ENCODE results near the gene HJURP.

DNA sequence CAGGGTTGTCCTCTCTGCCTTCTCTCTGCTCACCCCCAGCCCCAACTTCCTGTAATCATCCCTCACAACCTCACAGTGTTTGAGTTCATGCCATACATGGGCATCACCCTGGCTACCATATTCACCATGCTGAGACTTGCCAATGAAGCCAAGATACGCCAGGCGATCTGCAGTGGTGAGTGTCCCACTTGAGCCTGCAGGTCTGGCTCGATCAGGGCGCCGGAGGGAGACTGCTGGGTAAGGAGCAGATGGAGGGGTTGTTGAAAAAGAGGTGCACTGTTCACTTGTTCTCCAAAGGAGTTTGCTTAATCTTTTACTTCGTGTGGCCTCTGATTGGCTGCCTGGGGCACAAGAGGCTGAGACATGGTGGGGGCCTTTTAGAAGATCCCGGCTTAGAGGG lies 61.6 kb downstream of the HJURP start:
- TF ChIP-seq, protein P1, sequence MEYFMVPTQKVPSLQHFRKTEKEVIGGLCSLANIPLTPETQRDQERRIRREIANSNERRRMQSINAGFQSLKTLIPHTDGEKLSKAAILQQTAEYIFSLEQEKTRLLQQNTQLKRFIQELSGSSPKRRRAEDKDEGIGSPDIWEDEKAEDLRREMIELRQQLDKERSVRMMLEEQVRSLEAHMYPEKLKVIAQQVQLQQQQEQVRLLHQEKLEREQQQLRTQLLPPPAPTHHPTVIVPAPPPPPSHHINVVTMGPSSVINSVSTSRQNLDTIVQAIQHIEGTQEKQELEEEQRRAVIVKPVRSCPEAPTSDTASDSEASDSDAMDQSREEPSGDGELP (CRISPR knock-in tag; IDR thresholded peaks at IDR 0.05; ENCODE audit: borderline replicate concordance) = no peak
- TF ChIP-seq, protein P2, sequence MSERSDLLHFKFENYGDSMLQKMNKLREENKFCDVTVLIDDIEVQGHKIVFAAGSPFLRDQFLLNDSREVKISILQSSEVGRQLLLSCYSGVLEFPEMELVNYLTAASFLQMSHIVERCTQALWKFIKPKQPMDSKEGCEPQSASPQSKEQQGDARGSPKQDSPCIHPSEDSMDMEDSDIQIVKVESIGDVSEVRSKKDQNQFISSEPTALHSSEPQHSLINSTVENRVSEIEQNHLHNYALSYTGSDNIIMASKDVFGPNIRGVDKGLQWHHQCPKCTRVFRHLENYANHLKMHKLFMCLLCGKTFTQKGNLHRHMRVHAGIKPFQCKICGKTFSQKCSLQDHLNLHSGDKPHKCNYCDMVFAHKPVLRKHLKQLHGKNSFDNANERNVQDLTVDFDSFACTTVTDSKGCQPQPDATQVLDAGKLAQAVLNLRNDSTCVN (CRISPR knock-in tag; IDR thresholded peaks at IDR 0.05) = no peak
- no peak for TF ChIP-seq MYNN (IDR thresholded peaks at IDR 0.05)
- no peak for TF ChIP-seq MYNN (CRISPR knock-in tag; IDR thresholded peaks at IDR 0.05)
- TF ChIP-seq CTCF (IDR thresholded peaks at IDR 0.05 in 2 of 3, conservative IDR thresholded peaks at IDR 0.05 in 1 of 3; ENCODE audit: insufficient read depth in 2 of 3, low read depth in 1 of 3, low read length in 3 of 3) = no peak
- no peak for TF ChIP-seq CREBBP (IDR thresholded peaks at IDR 0.05; ENCODE audit: low read depth, low read length)
- TF ChIP-seq, protein P3, sequence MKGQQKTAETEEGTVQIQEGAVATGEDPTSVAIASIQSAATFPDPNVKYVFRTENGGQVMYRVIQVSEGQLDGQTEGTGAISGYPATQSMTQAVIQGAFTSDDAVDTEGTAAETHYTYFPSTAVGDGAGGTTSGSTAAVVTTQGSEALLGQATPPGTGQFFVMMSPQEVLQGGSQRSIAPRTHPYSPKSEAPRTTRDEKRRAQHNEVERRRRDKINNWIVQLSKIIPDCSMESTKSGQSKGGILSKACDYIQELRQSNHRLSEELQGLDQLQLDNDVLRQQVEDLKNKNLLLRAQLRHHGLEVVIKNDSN (CRISPR knock-in tag; IDR thresholded peaks at IDR 0.05) = no peak
- TF ChIP-seq PCBP1 (IDR thresholded peaks at IDR 0.05; ENCODE audit: low read depth, low read length, poor library complexity, severe bottlenecking) = no peak
- TF ChIP-seq MAFK (IDR thresholded peaks at IDR 0.05; ENCODE audit: low read length) = no peak
- no peak for TF ChIP-seq NCOA1 (IDR thresholded peaks at IDR 0.05; ENCODE audit: low read depth)
- TF ChIP-seq DPF2 (IDR thresholded peaks at IDR 0.05) = no peak
- TF ChIP-seq, protein P4, sequence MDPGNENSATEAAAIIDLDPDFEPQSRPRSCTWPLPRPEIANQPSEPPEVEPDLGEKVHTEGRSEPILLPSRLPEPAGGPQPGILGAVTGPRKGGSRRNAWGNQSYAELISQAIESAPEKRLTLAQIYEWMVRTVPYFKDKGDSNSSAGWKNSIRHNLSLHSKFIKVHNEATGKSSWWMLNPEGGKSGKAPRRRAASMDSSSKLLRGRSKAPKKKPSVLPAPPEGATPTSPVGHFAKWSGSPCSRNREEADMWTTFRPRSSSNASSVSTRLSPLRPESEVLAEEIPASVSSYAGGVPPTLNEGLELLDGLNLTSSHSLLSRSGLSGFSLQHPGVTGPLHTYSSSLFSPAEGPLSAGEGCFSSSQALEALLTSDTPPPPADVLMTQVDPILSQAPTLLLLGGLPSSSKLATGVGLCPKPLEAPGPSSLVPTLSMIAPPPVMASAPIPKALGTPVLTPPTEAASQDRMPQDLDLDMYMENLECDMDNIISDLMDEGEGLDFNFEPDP (CRISPR knock-in tag; IDR thresholded peaks at IDR 0.05) = no peak

All from K562 (cell line).